Vagina (tissue), 2 donors: Measurements from ENCODE around the gene CCDC169. TPM values are rescaled to one million over a fixed set of nuclear protein-coding genes. Genes with fewer than 3 reads are reported as not detected.

ENCODE experiments used
- DNase-seq, 2 donors: peaks; one replicate each; pipeline ENCODE4 v3.0.0-alpha.2; 2017; ENCODE audit errors: extremely low spot score in 2 of 2
- H3K27ac ChIP-seq: fragments of 200-600 bp; sonication (generic); one replicate; pipeline ENCODE4 v1.5.1; 2019
- H3K27me3 ChIP-seq: fragments of 200-600 bp; sonication (generic); one replicate; pipeline ENCODE4 v1.5.1; 2019
- H3K36me3 ChIP-seq, 2 donors: fragments of 200-600 bp; sonication (generic); one replicate each; pipeline ENCODE4 v1.5.1; 2017 to 2019
- H3K4me1 ChIP-seq: fragments of 200-600 bp; sonication (generic); one replicate; pipeline ENCODE4 v1.5.1; 2019
- H3K4me3 ChIP-seq, 2 donors: fragments of 200-600 bp; sonication (generic); 1 replicate in 1 of 2; 2 replicates in 1 of 2; pipeline ENCODE4 v1.5.1; 2016 to 2019
- H3K9me3 ChIP-seq: fragments of 200-600 bp; sonication (generic); one replicate; pipeline ENCODE4 v1.5.1; 2019
- POLR2A ChIP-seq, 2 donors: fragments of 450-650 bp; IDR thresholded peaks; one replicate each; pipeline ENCODE4 v1.6.1; 2017; ENCODE audit warnings: antibody characterized with exemption in 2 of 2, mild to moderate bottlenecking in 2 of 2, moderate library complexity in 2 of 2
- POLR2AphosphoS5 ChIP-seq, 2 donors: sonication (generic); formaldehyde crosslinking; IDR thresholded peaks; one replicate each; pipeline ENCODE4 v1.9.0; 2017; ENCODE audit warnings: antibody characterized with exemption in 2 of 2, mild to moderate bottlenecking in 2 of 2, low read depth in 1 of 2; ENCODE audit not compliant: insufficient read depth in 1 of 2
- intact Hi-C: fragments of 100-400 bp; cut with DNase I; formaldehyde crosslinking; loops from one replicate; pipeline ENCODE4 v1.15.1; 2023
- total RNA-seq: library from RNA; depleted of rRNA; stranded (reverse); fragments of >200 nt; gene quantifications from one replicate; pipeline ENCODE4 v1.2.3, GENCODE V29; 2016
- TF ChIP-seq, protein P1 (sequence below), 3 experiments: fragments of 450-650 bp in 2 of 3; fragments of 200-600 bp in 1 of 3; sonication (generic) in 1 of 3; IDR thresholded peaks; one replicate each; pipeline ENCODE4 v1.5.1; 2017 to 2019; ENCODE audit warnings: antibody characterized with exemption in 3 of 3, mild to moderate bottlenecking in 2 of 3, moderate library complexity in 2 of 3

The CCDC169 gene
- total RNA-seq, 1 donor from 2014 or later = not detected

DNA sequence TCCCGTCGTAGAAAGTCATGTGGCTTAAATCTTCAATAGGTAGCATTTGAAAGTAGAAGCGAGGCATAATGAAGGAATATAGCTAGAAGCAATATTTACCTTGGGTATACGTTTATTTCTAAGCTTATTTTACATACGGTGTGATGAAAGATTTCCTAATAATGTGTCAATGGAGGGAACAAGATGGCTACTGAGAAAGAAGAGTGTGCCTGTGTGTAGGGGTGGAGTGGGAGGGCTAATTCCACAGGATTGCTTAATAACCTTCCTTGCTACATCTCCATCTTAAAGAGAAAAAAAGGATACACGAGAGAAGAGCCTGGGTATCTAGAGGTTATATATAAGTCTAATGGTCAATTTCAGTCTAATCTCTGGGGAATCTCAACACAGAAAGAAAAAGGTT lies 46.6 kb upstream of the CCDC169 start:
- TF ChIP-seq, protein P1, sequence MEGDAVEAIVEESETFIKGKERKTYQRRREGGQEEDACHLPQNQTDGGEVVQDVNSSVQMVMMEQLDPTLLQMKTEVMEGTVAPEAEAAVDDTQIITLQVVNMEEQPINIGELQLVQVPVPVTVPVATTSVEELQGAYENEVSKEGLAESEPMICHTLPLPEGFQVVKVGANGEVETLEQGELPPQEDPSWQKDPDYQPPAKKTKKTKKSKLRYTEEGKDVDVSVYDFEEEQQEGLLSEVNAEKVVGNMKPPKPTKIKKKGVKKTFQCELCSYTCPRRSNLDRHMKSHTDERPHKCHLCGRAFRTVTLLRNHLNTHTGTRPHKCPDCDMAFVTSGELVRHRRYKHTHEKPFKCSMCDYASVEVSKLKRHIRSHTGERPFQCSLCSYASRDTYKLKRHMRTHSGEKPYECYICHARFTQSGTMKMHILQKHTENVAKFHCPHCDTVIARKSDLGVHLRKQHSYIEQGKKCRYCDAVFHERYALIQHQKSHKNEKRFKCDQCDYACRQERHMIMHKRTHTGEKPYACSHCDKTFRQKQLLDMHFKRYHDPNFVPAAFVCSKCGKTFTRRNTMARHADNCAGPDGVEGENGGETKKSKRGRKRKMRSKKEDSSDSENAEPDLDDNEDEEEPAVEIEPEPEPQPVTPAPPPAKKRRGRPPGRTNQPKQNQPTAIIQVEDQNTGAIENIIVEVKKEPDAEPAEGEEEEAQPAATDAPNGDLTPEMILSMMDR (IDR thresholded peaks at IDR 0.05) = no peak
- TF ChIP-seq POLR2A (IDR thresholded peaks at IDR 0.05) (no peak), POLR2AphosphoS5 (IDR thresholded peaks at IDR 0.05; ENCODE audit: insufficient read depth in 1 of 2, low read depth in 1 of 2) (no peak)
- H3K4me3 ChIP-seq = peak overlapping the region; percentile 66 to 74
- no peaks in the 10 kb centered on the region for H3K9me3 ChIP-seq
- no peaks in the 10 kb centered on the region for H3K27me3 ChIP-seq
- intact Hi-C loops = loop anchor here (10.0 kb wide), 1 partner anchor 49 kb away; the partner anchor contains the start of gene CCDC169
- peak overlapping the region; percentile 98 for H3K27ac ChIP-seq
- H3K4me1 ChIP-seq = peaks cover 37% of the 10 kb centered on the region
- DNase-seq = no peak
- no peaks in the 10 kb centered on the region for H3K36me3 ChIP-seq

DNA sequence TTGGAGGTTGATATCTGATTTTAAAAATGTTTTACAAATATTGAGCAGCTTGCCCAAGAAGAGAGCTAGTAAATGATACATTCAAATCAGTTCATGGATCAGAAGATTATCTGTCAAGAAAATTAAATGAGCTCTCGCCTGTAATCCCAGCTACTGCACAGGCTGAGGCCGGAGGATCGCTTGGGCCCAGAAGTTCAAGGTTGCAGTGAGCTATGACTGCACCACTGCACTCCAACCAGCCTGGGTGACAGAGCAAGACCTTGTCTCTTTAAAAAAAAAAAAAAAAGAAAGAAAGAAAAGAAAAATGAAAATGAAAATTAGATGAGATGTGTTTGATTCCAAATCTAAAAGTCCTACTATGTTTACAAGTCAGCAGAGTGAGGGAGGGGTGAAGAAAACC lies 46.2 kb upstream of the CCDC169 start:
- TF ChIP-seq POLR2A (IDR thresholded peaks at IDR 0.05) (no peak), POLR2AphosphoS5 (IDR thresholded peaks at IDR 0.05; ENCODE audit: insufficient read depth in 1 of 2, low read depth in 1 of 2) (no peak)
- TF ChIP-seq, protein P1 (IDR thresholded peaks at IDR 0.05) = no peak
- peaks cover 37% of the 10 kb centered on the region for H3K4me1 ChIP-seq
- peak overlapping the region; percentile 66 to 74 for H3K4me3 ChIP-seq
- no peaks in the 10 kb centered on the region for H3K36me3 ChIP-seq
- H3K27me3 ChIP-seq = no peaks in the 10 kb centered on the region
- H3K9me3 ChIP-seq = no peaks in the 10 kb centered on the region
- intact Hi-C loops = loop anchor here (10.0 kb wide), 1 partner anchor 49 kb away; the partner anchor contains the start of gene CCDC169
- DNase-seq = no peak
- H3K27ac ChIP-seq = peak overlapping the region; percentile 98

DNA sequence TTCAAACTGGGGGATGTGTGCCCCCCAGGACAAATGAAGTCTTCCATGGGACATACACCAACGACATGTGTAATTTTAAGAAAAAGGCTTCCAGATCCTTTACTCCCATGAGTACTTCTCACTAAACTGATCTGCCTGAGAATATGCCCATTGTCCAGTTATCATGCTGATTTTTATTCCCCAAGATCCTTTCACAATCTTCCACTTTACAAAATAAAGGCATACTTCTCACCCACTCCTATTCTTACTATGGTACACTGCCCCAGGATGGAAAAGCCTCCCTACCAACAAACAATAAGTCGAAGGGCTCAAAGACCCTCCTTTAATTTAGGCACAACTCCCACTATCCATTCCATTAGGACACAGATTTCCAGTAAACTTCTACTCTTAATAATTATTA lies 45.1 kb upstream of the CCDC169 start:
- peaks cover 44% of the 10 kb centered on the region for H3K4me1 ChIP-seq
- no peaks in the 10 kb centered on the region for H3K9me3 ChIP-seq
- no peaks in the 10 kb centered on the region for H3K27me3 ChIP-seq
- H3K27ac ChIP-seq = no peak overlapping the region
- DNase-seq = no peak
- no peak for TF ChIP-seq POLR2AphosphoS5 (IDR thresholded peaks at IDR 0.05; ENCODE audit: insufficient read depth in 1 of 2, low read depth in 1 of 2)
- no peak for TF ChIP-seq POLR2A (IDR thresholded peaks at IDR 0.05)
- TF ChIP-seq, protein P1 (IDR thresholded peaks at IDR 0.05) = no peak
- no peaks in the 10 kb centered on the region for H3K36me3 ChIP-seq
- intact Hi-C loops = loop anchor here (10.0 kb wide), 1 partner anchor 48 kb away; the partner anchor contains the start of gene CCDC169
- H3K4me3 ChIP-seq = no peak overlapping the region

DNA sequence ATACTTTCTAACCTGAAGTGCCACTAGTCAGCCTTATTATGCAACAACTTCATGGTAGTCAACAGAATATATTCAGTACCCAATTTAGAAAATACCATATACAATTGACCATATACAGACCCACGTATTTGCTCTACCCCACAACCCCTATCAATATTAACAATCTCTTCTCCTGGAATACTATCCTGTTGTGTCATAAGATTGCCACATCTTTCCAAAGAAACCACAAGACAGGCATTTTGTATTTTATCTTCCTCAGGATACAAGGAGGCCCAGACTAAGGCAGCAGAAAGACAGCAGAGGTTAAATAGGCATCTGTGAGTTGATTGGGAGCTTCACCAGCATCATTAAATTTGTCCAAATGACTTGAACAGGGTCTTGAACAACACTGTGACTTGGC lies 44.1 kb upstream of the CCDC169 start:
- no peak overlapping the region for H3K4me3 ChIP-seq
- DNase-seq = no peak
- peaks cover 40% of the 10 kb centered on the region for H3K4me1 ChIP-seq
- no peaks in the 10 kb centered on the region for H3K36me3 ChIP-seq
- no peak overlapping the region for H3K27ac ChIP-seq
- intact Hi-C loops = loop anchor here (10.0 kb wide), 1 partner anchor 47 kb away; the partner anchor contains the start of gene CCDC169
- no peaks in the 10 kb centered on the region for H3K27me3 ChIP-seq
- no peaks in the 10 kb centered on the region for H3K9me3 ChIP-seq
- TF ChIP-seq POLR2AphosphoS5 (IDR thresholded peaks at IDR 0.05; ENCODE audit: insufficient read depth in 1 of 2, low read depth in 1 of 2) = no peak
- TF ChIP-seq, protein P1 (IDR thresholded peaks at IDR 0.05) = no peak
- TF ChIP-seq POLR2A (IDR thresholded peaks at IDR 0.05) = no peak

DNA sequence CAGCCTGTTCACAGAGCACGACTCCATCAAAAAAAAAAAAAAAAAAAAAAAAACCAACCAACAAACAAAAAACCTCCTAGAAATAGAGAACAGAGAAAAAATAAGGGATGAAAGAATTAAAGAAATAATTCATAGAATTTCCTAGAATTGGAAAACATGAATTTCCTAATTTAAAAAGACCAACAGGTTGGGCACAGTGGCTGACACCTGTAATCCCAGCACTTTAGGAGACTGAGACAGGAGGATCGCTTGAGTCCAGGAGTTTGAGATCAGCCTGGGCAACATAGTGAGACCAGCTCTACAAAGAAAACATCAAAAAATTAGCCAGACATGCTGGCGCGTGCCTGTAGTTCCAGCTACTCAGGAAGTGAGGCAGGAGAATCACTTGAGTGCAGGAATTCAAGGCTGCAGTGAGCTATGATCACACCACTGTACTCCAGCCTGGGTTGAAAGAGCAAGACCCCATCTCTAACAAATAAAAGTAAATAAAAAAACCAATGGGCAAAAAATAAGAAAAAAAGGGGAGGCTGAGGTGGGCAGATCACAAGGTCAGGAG lies 42.1 kb upstream of the CCDC169 start:
- Histone ChIP-seq H3K4me3 (no peak overlapping the region), H3K27me3 (no peaks in the 10 kb centered on the region), H3K9me3 (no peaks in the 10 kb centered on the region), H3K27ac (no peak overlapping the region), H3K4me1 (peaks cover 42% of the 10 kb centered on the region), H3K36me3 (no peaks in the 10 kb centered on the region)
- TF ChIP-seq POLR2A (IDR thresholded peaks at IDR 0.05) (no peak), POLR2AphosphoS5 (IDR thresholded peaks at IDR 0.05; ENCODE audit: insufficient read depth in 1 of 2, low read depth in 1 of 2) (no peak)
- TF ChIP-seq, protein P1 (IDR thresholded peaks at IDR 0.05) = no peak
- intact Hi-C loops = loop anchor here (10.0 kb wide), 1 partner anchor 45 kb away; the partner anchor contains the start of gene CCDC169
- DNase-seq = no peak
